GM21528 (cell line): ENCODE measurements around the gene ARF3.
"Not testable (repeated sequence)": the region's sequence is repeated elsewhere in the genome, so short reads cannot be mapped to it uniquely, and the experiment has no call there.

Experiments used
- ATAC-seq: cut with Tn5 transposase; IDR thresholded peaks from one replicate; pipeline ENCODE4 v1.9.1; 2021; ENCODE audit warnings: mild to moderate bottlenecking, moderate library complexity; ENCODE audit not compliant: unreplicated experiment, low FRiP score

Gene ARF3

DNA sequence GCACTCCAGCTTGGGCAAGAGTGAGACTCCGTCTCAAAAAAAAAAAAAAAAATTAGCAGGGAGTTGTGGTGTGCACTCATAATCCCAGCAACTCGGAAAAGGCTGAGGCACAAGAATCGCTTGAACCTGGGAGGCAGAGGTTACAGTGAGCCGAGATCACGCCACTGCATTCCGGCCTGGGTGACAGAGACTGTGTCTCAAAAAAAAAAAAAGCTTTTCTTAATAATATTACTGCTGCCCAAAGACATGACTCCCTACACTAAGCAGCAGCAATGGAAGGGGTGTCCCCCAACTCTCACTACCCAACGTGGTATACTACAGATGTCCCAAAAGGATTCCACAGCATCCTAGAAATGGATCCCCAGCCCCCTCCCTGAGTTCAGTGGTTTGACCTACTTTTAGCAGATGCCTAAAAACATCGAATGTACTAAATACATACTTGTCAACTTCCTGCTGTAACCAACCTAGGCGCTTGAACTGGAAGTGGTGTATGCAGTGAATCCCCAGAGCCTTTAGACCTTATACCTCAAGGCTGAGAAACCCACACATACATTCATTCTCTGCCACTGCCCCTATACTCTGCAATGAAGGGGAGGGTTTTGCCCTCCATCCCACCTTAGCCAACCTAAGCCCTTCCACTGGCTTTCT lies 23.5 kb downstream of the ARF3 start:
- no peak for ATAC-seq

DNA sequence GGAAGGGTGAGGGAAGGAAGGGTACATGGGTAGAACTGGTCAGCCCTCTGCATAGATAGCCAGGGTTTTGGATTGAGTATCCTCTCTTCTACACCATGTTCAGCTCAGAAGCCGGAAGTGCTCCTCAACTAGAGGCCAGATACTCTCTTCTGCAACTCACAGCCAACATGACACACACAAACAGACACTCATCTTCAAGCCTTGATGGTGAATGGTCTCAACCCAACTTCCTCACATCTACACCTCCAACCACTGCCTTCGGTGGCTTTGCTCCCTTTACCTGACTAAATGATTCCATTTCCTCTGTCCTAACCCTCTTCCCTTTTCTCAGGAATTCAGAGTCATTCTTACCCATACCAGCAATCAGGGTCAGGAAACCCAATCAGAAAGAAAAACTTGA lies 24.4 kb downstream of the ARF3 start:
- no peak for ATAC-seq

DNA sequence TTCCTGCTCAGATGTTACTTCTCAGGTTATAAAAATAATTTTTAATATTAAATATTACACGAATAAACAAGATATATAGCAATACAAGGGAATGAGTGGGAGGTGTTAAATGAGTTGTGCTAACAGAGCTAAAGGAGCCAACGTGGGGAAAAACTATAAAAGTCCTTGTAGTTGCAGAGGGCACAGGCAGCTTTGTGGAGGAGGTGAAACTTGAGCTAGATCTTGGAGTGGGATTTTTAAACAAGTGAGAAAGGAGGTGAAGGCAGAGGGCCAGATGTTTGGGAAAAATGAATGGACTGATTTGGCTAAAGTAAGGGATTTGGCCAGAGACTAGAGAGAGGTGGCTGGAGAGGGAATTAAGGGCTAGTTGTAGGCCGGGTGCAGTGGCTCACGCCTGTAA lies 26.8 kb downstream of the ARF3 start:
- ATAC-seq = no peak

DNA sequence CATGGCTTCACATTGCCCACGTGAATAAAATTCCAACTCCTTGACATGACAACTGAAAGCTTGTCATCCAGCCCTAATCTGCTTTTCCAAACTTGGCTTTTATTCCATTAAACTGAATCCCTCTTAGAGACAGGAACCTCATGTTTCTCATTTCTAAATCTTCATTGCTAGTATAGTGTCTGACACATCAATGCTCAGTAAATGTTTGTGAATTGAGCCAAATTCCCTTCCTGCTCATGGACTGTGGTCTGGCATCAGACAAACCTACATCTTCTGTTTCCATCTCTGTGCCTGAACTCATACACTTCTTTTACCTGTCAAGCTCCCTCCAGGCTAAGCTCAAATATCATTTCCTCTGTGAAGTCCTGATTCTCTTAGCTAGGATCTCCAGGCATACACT lies 27.7 kb downstream of the ARF3 start:
- no peak for ATAC-seq

DNA sequence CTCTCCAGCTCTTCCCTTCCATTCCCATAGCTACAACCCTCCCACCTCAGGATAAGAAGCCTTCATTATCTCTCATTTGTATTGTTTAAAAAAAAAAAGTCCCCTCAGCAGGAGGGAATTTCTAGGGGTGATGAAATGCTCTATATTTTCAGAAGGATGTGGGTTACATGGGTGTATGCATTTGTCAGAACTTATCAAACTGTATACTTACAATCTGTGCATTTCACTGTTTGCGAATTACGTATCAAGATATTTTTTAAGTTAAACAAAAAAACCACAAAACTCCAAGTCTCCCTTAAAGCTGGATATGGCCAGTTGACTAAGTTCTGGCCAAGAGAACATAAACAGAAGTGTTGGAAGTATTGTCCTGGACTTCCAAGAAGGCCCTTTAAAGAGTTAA lies 30.0 kb downstream of the ARF3 start:
- no peak for ATAC-seq

DNA sequence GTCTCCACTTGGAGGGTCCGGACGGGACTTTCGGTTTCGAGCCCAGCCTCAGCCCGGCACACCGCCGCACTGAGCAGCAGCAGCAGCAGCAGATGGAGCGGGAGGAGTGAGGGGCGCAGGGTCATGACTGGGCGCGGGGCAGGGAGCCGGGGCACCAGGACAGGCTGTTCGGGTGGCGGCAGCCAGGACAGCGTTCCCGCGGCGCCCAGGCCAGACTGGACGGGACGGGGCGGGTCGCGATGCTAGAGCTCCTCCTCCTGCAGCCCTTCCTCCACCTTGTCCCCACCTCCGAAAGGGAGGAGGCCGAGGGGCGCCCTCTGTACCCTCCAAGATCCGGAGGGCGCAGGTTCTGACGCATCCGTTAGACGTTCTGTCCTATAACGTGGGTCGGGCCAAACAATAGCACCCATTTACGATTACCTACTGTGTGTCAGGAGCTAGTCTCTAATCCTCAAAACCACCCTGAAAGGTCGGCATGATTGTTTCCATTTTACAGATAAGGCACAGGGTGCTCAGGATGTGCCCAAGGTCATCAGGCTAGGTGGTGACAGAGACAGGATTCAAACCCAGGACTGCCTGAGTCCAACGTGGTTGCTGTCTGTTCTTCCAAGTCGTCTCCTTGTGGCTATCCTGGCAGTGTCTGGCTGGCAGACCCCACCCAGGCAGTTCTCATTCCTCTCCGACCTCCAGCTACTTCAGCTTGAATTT lies 31.8 kb downstream of the ARF3 start, which contains the start of gene FKBP11:
Gene FKBP11 (minus strand): TSS at position 189 of the 708 bp plus-strand sequence. CDS start 64 bp downstream, at position 125.
- peak; percentile 76 for ATAC-seq

DNA sequence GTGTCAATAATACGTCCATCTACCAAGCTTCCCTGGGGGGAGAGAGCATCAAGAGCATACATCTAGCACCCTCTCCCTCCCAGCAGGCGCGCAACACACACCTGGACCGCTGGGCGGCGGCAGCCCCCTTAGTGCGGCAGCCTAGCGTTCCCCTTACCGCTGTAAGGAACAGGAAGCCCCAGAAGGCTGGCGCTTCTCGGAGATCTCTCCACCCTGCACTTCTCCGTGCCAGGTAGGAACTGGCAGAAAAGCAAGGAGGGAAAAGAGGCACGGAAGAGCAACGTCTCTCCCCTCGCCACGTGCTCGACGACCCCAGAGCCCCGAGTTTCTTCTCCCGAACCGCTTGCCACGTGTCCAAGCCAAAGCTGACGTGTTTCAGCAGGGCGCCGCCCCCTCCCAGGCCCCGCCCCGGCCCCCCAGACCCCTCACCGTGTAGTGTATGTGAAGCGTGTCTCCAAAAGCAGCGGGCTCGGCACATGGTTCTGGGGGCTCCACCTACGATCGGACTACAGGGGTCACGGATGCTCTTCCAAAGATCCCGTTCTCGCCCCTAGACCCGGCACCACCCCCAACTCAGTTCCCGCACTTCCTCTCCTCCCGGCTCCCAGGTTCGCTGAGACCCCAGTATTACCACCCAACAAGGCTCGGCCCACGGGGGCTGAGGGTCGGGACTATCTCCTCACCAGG lies 32.5 kb downstream of the ARF3 start:
- peak; percentile 78 for ATAC-seq

DNA sequence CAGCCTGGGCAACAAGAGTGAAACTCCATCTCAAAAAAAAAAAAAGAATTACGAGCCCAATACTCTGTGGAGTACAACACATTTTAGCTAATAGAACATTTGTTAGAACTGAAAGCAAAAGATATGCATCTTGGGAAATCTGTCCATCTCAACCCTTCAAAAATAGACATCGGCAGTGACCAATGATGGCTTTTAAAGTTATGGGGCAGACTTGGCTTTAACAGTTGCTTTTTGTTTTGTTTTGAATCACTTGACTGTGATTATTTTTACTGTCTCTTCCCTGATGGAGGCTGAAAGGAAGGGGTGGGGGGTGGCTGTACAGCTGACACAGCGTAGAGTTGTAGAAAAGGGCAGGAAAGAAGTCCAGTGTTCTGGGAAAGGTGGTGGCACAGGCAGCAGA lies 34.2 kb downstream of the ARF3 start:
- ATAC-seq = no peak

DNA sequence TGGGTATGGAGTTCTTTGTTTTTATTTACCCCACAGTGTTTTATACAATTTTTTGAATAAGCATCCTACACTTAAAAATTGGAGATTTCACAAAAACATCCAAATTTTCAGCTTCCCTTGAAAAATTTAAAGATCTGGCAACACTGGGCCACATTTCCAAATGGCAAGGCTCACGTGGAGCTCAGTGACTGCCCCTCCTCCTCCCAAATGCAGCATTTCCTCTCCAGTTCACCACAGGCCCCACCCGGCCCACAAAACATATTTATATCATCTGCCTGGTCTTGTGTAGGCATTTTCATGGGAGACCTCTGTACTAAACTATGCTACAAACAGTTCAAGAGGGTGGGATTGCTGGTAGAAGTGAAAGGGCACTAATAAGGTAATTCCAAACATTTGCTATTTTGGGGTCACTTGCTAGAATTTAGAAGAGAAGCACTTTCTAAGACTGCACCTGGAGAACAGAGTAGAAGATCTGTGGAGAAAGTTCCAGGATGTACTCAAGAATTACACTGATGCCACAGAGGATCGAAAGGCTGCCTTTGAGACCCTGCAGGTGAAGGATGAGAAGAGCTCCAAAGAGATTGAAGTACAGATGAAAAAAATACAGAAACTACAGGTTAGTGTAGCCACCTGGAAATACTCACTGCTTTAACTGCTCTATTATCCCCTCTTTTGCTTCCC lies 39.3 kb downstream of the ARF3 start:
- no peak for ATAC-seq

DNA sequence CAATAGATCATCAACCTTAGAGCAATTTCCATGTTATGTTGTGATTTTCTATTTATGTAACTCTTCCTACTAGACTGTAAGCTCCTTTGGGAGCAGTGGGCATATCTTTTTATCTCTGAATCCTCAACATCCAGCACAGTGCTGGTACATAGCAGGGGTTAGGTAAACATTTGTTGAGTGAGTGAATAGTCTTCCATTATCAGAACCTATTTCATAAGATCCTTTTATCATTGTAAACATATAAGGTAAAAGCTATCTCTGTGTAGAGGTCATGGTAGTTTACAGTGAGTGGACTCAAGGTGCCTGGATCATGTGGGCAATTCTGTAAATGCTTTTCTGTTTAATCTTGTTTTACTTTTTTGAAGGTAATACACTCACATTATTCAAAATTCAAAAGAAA lies 47.1 kb downstream of the ARF3 start:
- ATAC-seq = no peak

DNA sequence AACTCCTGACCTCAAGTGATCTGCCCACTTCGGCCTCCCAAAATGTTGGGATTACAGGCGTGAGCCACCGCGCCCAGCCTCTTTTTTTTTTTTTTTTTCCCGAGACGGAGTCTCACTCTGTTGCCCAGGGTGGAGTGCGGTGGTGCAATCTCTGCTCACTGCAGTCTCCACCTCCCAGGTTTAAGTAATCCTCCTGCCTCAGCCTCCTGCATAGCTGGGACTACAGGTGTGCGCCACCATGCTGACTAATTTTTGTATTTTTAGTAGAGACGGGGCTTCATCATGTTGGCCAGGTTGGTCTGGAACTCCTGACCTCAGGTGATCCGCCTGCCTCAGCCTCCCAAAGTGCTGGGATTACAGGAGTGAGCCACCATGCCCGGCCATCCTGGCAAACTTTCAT lies 47.6 kb downstream of the ARF3 start:
- ATAC-seq = not testable (repeated sequence)

DNA sequence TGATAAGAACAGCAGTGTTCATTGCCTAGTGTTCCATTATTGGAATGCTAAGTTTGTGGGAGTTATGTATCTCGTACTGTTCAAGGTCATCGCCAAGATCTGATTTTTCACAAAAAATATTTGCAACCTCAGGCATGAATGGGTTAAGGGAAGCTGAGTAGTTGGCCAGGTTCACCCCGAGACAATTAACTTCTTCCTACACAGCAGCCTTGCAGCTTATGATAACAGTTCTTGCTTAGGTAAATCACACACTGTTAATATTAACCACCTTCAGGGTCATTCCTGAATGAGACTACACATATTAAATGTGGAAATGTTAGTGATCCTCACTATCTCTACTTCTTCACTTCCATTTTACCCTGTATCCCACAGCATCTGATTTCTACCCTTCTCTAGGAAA lies 50.0 kb downstream of the ARF3 start:
- no peak for ATAC-seq

DNA sequence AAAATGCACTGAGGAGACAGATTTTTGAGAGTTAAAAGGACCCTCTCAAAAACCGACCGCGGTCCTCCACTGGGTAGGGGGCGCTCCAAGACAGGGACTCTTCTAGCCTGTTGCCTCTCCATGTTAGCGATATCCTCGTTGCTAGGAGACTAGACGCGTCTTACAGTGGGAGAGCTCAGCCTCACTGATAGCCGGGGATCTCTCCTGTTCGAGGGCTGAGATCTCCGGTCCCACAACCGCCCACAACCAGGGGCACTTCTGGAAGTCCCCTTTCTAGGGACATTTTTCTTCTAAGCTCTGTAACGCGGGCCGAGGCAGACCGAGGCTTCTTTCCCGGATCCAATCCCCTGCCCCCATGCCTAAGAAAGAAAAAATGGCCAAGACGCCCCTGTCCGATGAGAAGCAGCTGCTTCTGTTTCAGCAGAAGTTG lies 53.3 kb downstream of the ARF3 start:
- ATAC-seq = no peak

DNA sequence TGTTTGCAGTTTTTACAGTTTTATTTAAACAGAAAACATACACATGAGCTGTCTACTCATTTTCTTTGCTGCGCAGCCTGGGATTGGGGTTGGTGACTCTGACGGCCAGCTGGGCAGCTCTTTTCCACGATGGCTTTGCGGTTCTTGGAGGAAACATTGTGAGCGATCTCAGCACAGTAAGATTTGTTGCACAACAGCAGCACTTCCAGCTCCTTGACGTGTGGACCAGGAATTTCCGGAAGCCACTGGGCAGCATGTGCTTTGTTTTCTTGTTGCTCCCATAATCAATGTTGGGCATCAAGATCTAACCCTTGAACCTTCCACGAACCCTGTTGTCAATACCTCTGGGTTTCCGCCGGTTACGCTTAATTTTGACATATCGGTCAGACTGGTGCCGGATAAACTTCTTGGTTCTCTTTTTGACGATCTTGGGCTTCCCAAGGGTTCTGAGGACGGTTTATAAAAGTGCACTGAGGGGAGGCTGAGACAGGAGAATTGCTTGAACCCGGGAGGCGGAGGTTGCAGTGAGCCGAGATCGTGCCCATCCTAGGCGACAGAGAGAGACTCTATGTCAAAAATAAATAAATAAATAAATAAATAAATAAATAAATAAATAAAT lies 53.8 kb downstream of the ARF3 start:
- no peak for ATAC-seq

DNA sequence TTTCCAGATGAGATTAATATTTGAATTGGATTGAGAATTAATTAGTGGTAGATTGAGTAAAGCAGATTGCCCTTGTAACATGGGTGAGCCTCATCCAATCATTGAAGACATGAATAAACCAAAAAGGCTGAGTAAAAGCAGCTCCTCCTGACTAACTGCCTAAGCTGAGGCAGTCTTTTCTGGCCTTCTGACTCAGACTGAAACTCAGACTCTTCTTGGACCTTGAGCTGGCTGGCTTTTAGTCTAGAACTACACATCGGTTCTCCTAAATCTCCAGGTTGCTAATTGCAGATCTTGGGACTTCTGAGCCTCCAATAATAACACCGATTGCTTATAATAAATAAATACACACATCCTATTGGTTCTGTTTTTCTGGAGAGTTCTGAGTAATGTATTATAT lies 56.0 kb downstream of the ARF3 start:
- ATAC-seq = no peak

DNA sequence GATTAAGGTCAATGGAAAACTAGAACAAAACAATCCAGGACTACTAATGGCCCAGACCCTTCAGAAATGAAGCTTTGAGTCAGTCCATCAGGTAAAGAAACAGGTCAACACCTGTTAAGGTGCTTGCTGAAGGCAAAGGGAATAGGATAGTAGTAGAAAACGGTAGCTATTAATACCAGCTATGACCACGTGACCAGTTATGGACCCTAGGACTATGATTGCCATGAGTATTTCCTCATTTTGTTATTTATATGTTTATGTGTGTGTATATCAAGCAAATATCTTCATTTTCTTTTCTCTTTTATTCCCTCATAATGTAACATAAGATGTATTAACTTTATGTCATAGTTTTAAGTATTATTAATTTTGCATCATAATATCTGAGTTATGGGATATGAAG lies 57.6 kb downstream of the ARF3 start:
- no peak for ATAC-seq

DNA sequence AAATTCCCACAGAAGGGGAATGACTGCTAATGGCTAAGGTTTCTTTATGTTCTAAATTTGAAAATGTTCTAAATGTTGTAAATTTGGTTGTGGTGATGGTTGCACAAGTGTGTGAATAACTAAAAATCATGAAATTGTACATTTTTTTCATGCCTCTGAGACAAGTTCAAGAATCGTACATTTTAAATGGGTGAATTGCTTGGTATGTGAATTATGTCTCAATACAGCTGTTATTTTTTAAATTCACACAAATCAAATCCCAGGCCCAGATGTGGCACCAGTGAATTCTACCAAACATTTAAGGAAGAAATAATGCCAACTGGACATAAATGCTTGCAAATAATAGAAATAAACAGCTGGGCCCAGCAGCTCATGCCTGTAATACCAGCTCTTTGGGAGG lies 63.0 kb downstream of the ARF3 start:
- ATAC-seq = no peak

DNA sequence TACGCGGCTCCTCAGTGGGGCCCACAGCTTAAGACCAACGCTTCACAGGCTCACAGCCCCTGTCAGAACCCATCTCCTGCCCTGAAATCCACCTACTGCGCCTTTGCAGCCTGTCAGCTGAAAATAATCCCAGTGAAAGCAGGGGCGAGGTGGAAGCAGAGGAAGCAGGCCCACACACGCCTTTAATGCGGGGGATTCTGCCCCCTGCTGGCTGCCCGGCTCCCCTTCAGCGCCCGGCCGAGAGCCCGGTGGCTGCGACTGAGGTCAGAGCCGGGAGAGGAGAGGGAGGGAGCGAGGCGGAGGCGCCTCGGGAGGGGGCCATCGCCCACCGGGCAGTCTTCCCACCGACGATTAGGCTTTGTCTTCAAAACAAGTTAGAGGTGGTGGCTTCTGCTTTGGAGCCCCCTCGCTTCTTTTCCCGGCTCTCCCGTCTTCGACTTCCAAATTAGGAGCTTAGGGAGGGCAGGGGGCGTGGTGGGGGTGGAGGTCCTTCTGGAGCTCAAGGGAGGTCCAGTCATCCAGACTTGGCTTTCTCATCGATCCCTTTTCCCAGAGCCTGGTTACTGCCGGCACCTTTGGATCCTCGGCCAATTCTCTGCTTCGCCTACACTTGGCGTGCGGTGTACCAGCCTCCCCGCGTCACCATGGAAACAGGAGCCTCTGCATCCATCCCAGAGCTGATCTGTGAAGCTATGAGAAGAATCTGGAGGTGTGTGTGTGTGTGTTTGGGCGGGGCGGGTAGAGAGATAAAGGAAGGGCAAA lies 66.4 kb downstream of the ARF3 start:
- ATAC-seq = no peak

DNA sequence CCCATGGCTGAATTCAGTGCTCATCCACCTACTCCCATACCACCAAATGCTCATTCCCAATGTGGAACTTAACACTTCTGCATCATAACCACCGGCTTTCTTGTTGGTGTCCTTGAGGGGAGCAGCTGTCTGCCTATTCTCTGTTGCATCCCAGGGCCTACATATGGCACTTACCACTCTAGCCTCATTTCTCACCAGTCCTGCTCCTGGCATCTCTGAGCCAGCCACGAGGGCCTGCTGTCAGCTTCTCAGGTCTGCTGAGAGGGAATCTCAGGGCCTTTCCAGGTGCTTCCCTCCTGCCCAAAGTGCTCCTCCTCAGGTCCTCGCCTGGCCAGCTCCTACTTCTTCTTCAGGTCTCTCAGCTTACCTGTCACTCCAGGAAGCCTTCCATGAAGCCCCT lies 67.6 kb downstream of the ARF3 start:
- no peak for ATAC-seq
